ENCODE data around the gene STK11IP. TPM values are rescaled to one million over a fixed set of nuclear protein-coding genes. Genes with fewer than 3 reads are reported as not detected.

STK11IP gene
- total and polyA plus RNA-seq, 2 of the 13 experiments (the other 11 are each of a cell fraction or from before 2014, with no cell fraction given), result 12.8 to 24.0 TPM

- TF ChIP-seq AKNA (CRISPR knock-in tag; IDR thresholded peaks at IDR 0.05; ENCODE audit: borderline replicate concordance) (no peak), SNAPC5 (CRISPR knock-in tag; IDR thresholded peaks at IDR 0.05; ENCODE audit: borderline replicate concordance) (no peak), IKZF5 (CRISPR knock-in tag; IDR thresholded peaks at IDR 0.05) (no peak), NFRKB (IDR thresholded peaks at IDR 0.05) (no peak), SRSF4 (IDR thresholded peaks at IDR 0.05; ENCODE audit: low read depth, low read length, poor library complexity, severe bottlenecking) (no peak), GMEB1 (CRISPR knock-in tag; IDR thresholded peaks at IDR 0.05; ENCODE audit: borderline replicate concordance) (no peak), ETV5 (CRISPR knock-in tag; IDR thresholded peaks at IDR 0.05; ENCODE audit: borderline replicate concordance) (no peak), PRDM10 (CRISPR knock-in tag; IDR thresholded peaks at IDR 0.05; ENCODE audit: low read depth) (no peak), ZNF746 (CRISPR knock-in tag; IDR thresholded peaks at IDR 0.05) (no peak), ZNF503 (CRISPR knock-in tag; IDR thresholded peaks at IDR 0.05) (no peak)
These were observed 36.2 kb upstream of the STK11IP start (continued) for GRCh38 chr2:219561179-219562048.

Data from HepG2 (cell line).